Stomach smooth muscle (tissue), 2 donors: Measurements from ENCODE around the gene SLC2A11.

ENCODE experiments used
- H3K27ac ChIP-seq: one replicate; pipeline ENCODE4 v1.7.0; 2013; ENCODE audit warnings: mild to moderate bottlenecking, low read length, inconsistent platforms
- H3K27me3 ChIP-seq, 2 donors: one replicate each; pipeline ENCODE4 v1.7.0; 2013; ENCODE audit warnings: low read length in 2 of 2; ENCODE audit not compliant: insufficient read depth in 2 of 2, control insufficient read depth in 1 of 2
- H3K36me3 ChIP-seq, 2 donors: one replicate each; pipeline ENCODE4 v1.7.0; 2013; ENCODE audit warnings: low read length in 2 of 2; ENCODE audit not compliant: control insufficient read depth in 2 of 2, insufficient read depth in 2 of 2
- H3K4me1 ChIP-seq: one replicate; pipeline ENCODE4 v1.7.0; 2013; ENCODE audit warnings: low read length; ENCODE audit not compliant: control insufficient read depth, insufficient read depth
- H3K4me3 ChIP-seq, 2 donors: one replicate each; pipeline ENCODE4 v1.7.0; 2013; ENCODE audit warnings: low read length in 2 of 2
- H3K9ac ChIP-seq, 2 donors: one replicate each; pipeline ENCODE4 v1.7.0; 2013; ENCODE audit warnings: low read length in 2 of 2, mild to moderate bottlenecking in 1 of 2
- H3K9me3 ChIP-seq, 2 donors: one replicate each; pipeline ENCODE4 v1.7.0; 2013; ENCODE audit warnings: low read length in 2 of 2; ENCODE audit not compliant: control insufficient read depth in 2 of 2
- donor health status: healthy.
- donor health status: Pancreatic carcinoma.

SLC2A11 gene, protein sequence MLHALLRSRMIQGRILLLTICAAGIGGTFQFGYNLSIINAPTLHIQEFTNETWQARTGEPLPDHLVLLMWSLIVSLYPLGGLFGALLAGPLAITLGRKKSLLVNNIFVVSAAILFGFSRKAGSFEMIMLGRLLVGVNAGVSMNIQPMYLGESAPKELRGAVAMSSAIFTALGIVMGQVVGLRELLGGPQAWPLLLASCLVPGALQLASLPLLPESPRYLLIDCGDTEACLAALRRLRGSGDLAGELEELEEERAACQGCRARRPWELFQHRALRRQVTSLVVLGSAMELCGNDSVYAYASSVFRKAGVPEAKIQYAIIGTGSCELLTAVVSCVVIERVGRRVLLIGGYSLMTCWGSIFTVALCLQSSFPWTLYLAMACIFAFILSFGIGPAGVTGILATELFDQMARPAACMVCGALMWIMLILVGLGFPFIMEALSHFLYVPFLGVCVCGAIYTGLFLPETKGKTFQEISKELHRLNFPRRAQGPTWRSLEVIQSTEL

DNA sequence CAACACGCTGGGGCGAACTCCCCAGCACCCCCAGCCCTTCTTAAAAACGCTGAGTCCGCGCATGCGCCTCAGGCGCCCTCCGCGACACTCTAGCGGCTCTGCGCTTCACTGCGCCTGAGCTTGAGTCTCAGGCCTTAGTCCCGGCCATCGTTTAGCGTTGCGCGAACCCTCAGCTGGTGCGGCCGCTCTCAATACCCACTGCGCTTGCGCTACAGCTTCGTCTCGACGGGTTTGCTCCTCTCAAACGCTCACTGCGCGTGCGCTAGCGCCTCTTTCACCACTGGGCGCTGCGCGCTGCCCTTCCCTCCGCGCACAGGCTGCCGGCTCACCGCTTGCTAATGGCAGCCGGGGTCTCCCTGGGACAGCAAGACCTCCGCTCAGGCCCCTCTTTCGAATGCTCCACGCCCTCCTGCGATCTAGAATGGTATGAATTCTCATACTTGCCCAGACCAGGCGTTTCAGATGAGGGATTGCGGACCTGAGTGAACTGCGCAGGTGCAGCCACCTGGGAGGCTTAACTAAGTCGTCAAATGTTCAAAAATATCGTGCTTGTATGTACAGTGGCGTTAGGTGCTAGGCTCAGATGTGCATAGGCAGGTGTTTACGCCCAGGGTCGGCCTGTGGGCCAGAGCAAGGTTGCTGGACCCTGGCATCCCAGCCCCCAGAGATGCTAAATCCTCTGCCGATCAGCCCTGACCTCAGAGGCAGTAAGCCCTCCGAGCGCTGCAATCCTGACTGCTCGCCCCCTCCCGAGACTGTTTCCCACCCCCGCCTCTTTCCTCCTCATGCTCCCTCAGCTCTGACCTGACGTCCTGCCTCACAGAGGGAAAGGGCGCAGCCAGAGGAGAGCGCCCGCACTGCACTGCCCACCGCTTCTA, at the start of gene SLC2A11:
Gene SLC2A11 (plus strand): TSS at position 270 of the 878 bp plus-strand sequence. CDS start 125 bp downstream, at position 395.
- peak within 1 kb of the TSS; percentile 94 to 99 for H3K4me3 ChIP-seq
- H3K9me3 ChIP-seq = no peaks in the 10 kb centered on the region
- H3K9ac ChIP-seq = peak within 1 kb of the TSS; percentile 91 to 96
- H3K36me3 ChIP-seq = peaks cover 0 to under 1% of the 10 kb centered on the region in 2 donors
- no peaks in the 10 kb centered on the region for H3K27me3 ChIP-seq
- peak within 1 kb of the TSS; percentile 94 for H3K27ac ChIP-seq
- H3K4me1 ChIP-seq = peaks cover 21% of the 10 kb centered on the region

DNA sequence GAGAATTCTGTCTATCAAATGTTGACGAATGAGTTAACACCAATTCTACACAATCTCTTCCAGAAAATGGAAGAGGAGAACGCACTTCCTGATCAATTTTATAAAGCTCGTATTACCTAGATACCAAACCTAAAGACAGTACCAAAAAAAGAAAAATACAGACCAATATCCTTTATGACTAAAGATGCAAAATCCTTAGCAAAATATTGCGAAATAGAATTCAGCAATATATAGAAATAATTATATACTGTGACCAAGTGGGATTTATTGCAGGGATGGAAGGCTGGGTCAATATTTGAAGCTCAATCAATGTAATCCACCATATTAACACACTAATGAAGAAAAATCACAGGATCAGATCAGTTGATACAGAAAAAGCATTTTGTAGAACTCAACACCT, 45.3 kb upstream of the SLC2A11 start:
- Histone ChIP-seq H3K9me3 (no peaks in the 10 kb centered on the region), H3K9ac (no peak overlapping the region), H3K4me1 (no peaks in the 10 kb centered on the region), H3K36me3 (peaks cover 19 to 30% of the 10 kb centered on the region in 2 donors), H3K27ac (no peak overlapping the region), H3K27me3 (no peaks in the 10 kb centered on the region), H3K4me3 (no peak overlapping the region)

DNA sequence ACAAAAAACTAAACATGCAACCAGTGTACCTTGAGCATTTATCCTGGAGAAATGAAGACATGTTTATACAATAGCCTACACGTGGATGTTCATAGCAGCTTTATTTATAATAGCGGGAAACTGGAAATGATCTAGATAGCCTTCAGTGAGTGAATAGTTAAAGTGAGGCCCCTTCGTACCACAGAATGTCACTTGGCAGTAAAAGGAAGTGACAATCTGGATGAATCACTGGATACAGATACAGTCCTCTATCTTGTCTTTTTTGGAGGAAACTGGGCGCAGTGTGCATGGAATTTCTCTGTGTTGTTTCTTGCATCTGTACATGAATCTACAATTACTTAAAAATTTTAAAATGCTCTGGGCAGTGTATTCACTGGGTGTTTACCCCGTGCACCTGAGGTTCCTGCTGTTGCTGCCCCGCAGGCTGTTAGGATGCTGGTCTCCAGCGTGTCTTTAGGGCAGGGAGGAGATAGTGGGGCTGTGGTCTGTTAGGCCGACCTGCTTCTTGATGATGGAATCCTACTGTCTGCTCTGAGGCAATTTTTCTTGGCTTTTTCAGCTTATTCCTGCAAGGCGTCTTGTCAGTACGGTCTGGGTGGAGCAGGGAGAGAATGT, 42.0 kb upstream of the SLC2A11 start:
- H3K9ac ChIP-seq = no peak overlapping the region
- H3K36me3 ChIP-seq = peaks cover 33 to 36% of the 10 kb centered on the region in 2 donors
- H3K27ac ChIP-seq = no peak overlapping the region
- no peaks in the 10 kb centered on the region for H3K4me1 ChIP-seq
- no peaks in the 10 kb centered on the region for H3K9me3 ChIP-seq
- H3K27me3 ChIP-seq = no peaks in the 10 kb centered on the region
- no peak overlapping the region for H3K4me3 ChIP-seq

DNA sequence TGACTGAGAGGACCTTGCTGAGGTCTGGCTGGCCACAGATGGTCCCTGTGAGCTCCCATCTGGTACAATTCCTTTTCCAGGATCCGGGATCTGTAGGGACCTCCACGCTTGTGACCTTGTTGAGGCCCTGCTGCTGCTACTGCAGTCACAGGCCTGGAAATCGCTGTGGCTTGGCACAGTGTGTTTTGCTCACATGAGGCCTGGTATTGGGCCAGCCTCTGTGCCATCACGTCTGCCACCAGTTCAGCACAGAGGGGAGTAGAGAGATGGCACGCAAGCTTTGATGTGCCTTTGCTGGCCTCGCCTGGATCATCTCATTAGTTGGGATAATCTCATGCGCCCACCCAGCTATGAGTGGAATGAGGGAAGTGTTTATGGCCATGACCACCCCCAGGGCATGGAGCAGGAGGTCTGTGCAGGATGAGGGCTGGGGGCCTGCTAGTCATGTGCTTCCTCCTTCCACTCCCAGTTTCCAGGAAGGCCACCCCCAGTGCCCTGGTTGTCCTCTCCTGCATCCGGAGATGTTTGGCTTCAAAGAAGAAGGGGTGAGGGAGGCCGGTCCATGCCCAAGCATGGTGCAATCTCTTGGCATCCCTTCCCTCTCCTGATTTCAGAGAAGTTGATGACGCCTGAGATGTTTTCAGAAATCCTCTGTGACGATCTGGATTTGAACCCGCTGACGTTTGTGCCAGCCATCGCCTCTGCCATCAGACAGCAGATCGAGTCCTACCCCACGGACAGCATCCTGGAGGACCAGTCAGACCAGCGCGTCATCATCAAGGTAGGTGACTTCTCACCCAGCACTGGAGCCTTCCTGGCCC, 41.3 kb upstream of the SLC2A11 start:
- H3K4me1 ChIP-seq = no peaks in the 10 kb centered on the region
- H3K9me3 ChIP-seq = no peaks in the 10 kb centered on the region
- peaks cover 35 to 40% of the 10 kb centered on the region in 2 donors for H3K36me3 ChIP-seq
- H3K9ac ChIP-seq = no peak overlapping the region
- no peak overlapping the region for H3K4me3 ChIP-seq
- no peaks in the 10 kb centered on the region for H3K27me3 ChIP-seq
- no peak overlapping the region for H3K27ac ChIP-seq

DNA sequence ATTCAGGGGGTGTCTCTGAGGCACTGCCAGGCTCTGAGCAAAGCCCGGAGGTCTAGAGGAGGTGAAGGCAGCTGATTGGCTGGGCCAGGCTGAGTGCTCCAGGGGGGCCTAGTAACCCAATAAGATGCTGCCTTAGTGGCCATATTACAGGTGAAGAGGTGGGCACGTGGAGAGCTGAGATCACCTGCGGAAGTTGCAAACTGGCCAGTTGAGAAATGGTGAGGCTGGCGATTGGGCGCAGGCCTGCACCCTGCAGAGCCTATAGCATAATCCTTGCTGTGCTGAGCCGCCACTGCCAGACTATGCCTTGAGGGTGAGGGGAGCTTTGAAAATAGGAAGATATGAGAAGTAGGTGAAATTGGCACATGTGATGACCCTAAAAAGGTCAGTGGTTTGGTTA, 40.5 kb upstream of the SLC2A11 start:
- no peak overlapping the region for H3K27ac ChIP-seq
- no peak overlapping the region for H3K9ac ChIP-seq
- H3K27me3 ChIP-seq = no peaks in the 10 kb centered on the region
- H3K9me3 ChIP-seq = no peaks in the 10 kb centered on the region
- peaks cover 30 to 42% of the 10 kb centered on the region in 2 donors for H3K36me3 ChIP-seq
- no peak overlapping the region for H3K4me3 ChIP-seq
- no peaks in the 10 kb centered on the region for H3K4me1 ChIP-seq

DNA sequence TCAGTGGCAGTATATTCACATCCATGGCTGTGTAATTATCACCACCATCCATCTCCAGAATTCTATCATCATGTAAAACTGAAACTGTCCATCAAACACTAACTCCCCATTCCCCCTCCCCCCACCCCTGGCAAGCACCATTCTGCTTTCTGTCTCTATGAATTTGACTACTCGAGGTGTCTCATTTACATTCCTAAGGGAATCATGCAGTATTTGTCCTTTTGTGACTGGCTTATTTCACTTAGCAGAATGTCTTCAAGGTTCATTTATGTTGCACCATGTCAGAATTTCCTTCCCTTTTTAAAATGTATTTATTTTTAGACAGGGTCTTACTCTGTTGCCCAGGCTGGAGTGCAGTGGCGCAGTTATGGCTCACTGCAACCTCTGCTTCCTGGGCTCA, 39.1 kb upstream of the SLC2A11 start:
- Histone ChIP-seq H3K27me3 (no peaks in the 10 kb centered on the region), H3K27ac (no peak overlapping the region), H3K4me3 (no peak overlapping the region), H3K4me1 (no peaks in the 10 kb centered on the region), H3K9ac (no peak overlapping the region), H3K9me3 (no peaks in the 10 kb centered on the region), H3K36me3 (peaks cover 36 to 53% of the 10 kb centered on the region in 2 donors)

DNA sequence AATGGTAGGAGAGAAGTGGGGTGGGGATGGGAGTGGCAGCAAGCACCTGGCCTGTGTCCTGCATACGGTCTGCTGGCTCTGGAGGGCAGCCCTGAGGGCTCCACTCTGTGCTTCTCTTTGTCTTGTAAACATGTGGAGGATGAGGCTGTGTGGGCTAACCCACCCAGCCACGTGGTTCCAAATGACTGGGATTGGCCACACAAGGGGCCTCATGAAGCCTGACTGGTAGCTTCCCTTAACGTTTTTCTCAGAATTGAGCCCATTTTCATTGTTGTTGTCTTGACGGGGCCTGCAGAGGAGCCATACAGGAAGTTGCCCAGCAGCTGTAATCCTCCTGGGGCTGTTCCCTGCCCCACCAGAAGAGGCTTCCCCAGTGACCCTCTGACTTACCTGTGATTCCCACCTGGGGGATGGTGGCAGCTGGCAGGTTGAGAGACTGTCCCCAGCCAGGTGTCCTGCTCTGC, 36.9 kb upstream of the SLC2A11 start:
- Histone ChIP-seq H3K4me3 (no peak overlapping the region), H3K27me3 (no peaks in the 10 kb centered on the region), H3K9me3 (no peaks in the 10 kb centered on the region), H3K4me1 (no peaks in the 10 kb centered on the region), H3K27ac (no peak overlapping the region), H3K9ac (no peak overlapping the region), H3K36me3 (peaks cover 47 to 71% of the 10 kb centered on the region in 2 donors)

DNA sequence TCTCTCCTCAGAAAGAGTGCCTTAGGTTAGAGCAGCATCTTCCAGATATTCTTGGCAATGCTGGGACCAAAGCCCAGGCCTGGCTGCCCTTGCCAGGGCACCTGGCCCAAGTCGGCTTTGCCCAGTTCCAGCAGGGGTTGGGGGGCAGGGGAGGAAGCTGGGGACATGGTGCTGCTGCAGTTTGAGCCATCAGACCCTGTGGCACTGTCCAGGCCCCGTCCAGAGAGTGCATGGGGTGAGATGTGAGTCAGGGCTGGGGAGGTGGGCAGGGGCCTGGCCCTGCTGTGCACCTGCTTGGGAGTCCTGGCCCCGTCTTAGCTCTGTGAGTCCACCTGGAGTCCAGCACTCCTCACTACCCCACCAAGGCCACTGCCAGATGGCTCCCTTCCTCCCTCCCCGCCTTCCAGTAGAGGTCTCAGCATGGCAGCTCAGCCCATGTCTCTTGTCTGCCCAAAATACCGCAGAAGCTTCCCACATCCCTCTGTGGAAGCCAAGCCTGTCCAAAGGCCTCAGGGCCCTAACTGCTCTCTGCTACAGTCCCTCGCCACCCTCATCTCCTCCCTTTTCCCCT, 35.5 kb upstream of the SLC2A11 start:
- Histone ChIP-seq H3K9ac (no peak overlapping the region), H3K27me3 (no peaks in the 10 kb centered on the region), H3K36me3 (peaks cover 46 to 69% of the 10 kb centered on the region in 2 donors), H3K4me3 (no peak overlapping the region), H3K9me3 (no peaks in the 10 kb centered on the region), H3K27ac (no peak overlapping the region), H3K4me1 (no peaks in the 10 kb centered on the region)

DNA sequence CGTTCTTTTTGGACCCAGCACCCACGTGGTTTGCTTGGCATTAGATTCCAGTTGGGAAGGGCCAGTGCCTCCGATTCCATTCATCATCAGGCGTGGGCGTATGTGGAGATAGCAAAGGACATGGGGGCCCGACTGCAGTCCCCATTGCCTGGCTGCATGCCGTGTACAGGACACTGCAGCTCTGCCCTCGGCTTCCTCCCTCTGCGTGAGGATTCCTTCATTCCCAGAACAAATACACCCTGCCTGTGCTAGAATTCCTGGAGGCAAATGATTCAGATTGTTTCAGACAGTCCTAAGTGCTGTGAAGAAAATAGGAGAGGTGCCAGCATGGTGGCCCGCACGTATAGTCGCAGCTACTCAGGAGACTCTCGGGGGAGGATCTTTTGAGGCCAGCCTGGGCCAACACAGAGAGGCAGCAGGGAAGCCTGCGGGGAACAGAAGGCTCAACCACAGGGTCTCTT, 34.3 kb upstream of the SLC2A11 start:
- Histone ChIP-seq H3K9me3 (no peaks in the 10 kb centered on the region), H3K4me3 (no peak overlapping the region), H3K4me1 (no peaks in the 10 kb centered on the region), H3K36me3 (peaks cover 46 to 73% of the 10 kb centered on the region in 2 donors), H3K27me3 (no peaks in the 10 kb centered on the region), H3K9ac (no peak overlapping the region), H3K27ac (no peak overlapping the region)
